ENCODE results near the gene RCOR1. TPM values are rescaled to one million over a fixed set of nuclear protein-coding genes. Genes with fewer than 3 reads are reported as not detected.

The RCOR1 gene
- total RNA-seq, 1 experiment from 2014 or later, result 25.4 TPM

DNA sequence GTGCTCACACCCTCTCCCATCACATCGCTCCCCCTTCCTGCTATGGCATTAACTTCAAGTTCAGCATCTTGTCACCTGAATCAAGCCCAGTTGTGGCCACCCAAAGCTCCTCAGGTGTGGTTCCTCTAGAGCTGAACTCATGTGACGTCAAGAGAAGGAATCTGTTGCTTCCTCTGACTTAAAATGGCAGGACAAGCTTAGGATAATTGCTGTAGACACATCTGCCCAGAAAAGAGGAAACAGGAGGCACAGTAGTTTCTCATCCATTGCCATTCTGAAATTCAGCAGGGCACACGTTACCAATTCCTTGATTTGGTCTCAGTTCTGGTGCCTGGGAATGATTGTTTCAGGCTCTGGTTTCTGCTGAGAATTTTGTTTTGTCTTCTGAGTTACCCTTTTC lies 52.1 kb downstream of the RCOR1 start:
- H3K4me3 Mint-ChIP-seq, result no peak overlapping the region
- H3K4me1 Mint-ChIP-seq, result peaks cover 47% of the 10 kb centered on the region
- peak overlapping the region; percentile 84 for H3K27ac Mint-ChIP-seq
- ChIA-PET CTCF (interaction anchor here (1.2 to 1.8 kb wide), 2 partner anchors 10 to 51 kb away, joined by 3 to 6 read pairs; no protein-coding TSS in a partner anchor), POLR2A (no interaction called here)
- no peaks in the 10 kb centered on the region for H3K36me3 Mint-ChIP-seq
- no peak for DNase-seq (ENCODE audit: low spot score)
- no peaks in the 10 kb centered on the region for H3K27me3 Mint-ChIP-seq (ENCODE audit: low read depth)
- no peaks in the 10 kb centered on the region for H3K9me3 Mint-ChIP-seq
- TF ChIP-seq JAZF1 (CRISPR knock-in tag; IDR thresholded peaks at IDR 0.05) (no peak), NFE2L1 (CRISPR knock-in tag; IDR thresholded peaks at IDR 0.05) (no peak), ZNF317 (CRISPR knock-in tag; IDR thresholded peaks at IDR 0.05; ENCODE audit: borderline replicate concordance, low read depth) (no peak), ZNF219 (CRISPR knock-in tag; IDR thresholded peaks at IDR 0.05; ENCODE audit: borderline replicate concordance) (no peak), NR2C2 (CRISPR knock-in tag; IDR thresholded peaks at IDR 0.05) (no peak), FOXK1 (CRISPR knock-in tag; IDR thresholded peaks at IDR 0.05) (no peak), CBFB (CRISPR knock-in tag; IDR thresholded peaks at IDR 0.05; ENCODE audit: low read depth) (no peak), RORB (CRISPR knock-in tag; IDR thresholded peaks at IDR 0.05) (no peak), SMAD3 (CRISPR knock-in tag; IDR thresholded peaks at IDR 0.05; ENCODE audit: borderline replicate concordance) (no peak), TEAD4 (CRISPR knock-in tag; IDR thresholded peaks at IDR 0.05) (no peak), MYBL2 (CRISPR knock-in tag; IDR thresholded peaks at IDR 0.05) (no peak), TCF7 (CRISPR knock-in tag; IDR thresholded peaks at IDR 0.05; ENCODE audit: low read depth) (no peak), MXD4 (CRISPR knock-in tag; IDR thresholded peaks at IDR 0.05; ENCODE audit: borderline replicate concordance) (no peak), CREM (CRISPR knock-in tag; IDR thresholded peaks at IDR 0.05) (no peak), ZNF423 (CRISPR knock-in tag; IDR thresholded peaks at IDR 0.05) (no peak)
- TF ChIP-seq, protein P1, sequence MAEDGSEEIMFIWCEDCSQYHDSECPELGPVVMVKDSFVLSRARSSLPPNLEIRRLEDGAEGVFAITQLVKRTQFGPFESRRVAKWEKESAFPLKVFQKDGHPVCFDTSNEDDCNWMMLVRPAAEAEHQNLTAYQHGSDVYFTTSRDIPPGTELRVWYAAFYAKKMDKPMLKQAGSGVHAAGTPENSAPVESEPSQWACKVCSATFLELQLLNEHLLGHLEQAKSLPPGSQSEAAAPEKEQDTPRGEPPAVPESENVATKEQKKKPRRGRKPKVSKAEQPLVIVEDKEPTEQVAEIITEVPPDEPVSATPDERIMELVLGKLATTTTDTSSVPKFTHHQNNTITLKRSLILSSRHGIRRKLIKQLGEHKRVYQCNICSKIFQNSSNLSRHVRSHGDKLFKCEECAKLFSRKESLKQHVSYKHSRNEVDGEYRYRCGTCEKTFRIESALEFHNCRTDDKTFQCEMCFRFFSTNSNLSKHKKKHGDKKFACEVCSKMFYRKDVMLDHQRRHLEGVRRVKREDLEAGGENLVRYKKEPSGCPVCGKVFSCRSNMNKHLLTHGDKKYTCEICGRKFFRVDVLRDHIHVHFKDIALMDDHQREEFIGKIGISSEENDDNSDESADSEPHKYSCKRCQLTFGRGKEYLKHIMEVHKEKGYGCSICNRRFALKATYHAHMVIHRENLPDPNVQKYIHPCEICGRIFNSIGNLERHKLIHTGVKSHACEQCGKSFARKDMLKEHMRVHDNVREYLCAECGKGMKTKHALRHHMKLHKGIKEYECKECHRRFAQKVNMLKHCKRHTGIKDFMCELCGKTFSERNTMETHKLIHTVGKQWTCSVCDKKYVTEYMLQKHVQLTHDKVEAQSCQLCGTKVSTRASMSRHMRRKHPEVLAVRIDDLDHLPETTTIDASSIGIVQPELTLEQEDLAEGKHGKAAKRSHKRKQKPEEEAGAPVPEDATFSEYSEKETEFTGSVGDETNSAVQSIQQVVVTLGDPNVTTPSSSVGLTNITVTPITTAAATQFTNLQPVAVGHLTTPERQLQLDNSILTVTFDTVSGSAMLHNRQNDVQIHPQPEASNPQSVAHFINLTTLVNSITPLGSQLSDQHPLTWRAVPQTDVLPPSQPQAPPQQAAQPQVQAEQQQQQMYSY (CRISPR knock-in tag; IDR thresholded peaks at IDR 0.05), result no peak
- TF ChIP-seq, protein P2, sequence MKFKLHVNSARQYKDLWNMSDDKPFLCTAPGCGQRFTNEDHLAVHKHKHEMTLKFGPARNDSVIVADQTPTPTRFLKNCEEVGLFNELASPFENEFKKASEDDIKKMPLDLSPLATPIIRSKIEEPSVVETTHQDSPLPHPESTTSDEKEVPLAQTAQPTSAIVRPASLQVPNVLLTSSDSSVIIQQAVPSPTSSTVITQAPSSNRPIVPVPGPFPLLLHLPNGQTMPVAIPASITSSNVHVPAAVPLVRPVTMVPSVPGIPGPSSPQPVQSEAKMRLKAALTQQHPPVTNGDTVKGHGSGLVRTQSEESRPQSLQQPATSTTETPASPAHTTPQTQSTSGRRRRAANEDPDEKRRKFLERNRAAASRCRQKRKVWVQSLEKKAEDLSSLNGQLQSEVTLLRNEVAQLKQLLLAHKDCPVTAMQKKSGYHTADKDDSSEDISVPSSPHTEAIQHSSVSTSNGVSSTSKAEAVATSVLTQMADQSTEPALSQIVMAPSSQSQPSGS (CRISPR knock-in tag; IDR thresholded peaks at IDR 0.05; ENCODE audit: borderline replicate concordance, low read depth), result no peak
- TF ChIP-seq, protein P3, sequence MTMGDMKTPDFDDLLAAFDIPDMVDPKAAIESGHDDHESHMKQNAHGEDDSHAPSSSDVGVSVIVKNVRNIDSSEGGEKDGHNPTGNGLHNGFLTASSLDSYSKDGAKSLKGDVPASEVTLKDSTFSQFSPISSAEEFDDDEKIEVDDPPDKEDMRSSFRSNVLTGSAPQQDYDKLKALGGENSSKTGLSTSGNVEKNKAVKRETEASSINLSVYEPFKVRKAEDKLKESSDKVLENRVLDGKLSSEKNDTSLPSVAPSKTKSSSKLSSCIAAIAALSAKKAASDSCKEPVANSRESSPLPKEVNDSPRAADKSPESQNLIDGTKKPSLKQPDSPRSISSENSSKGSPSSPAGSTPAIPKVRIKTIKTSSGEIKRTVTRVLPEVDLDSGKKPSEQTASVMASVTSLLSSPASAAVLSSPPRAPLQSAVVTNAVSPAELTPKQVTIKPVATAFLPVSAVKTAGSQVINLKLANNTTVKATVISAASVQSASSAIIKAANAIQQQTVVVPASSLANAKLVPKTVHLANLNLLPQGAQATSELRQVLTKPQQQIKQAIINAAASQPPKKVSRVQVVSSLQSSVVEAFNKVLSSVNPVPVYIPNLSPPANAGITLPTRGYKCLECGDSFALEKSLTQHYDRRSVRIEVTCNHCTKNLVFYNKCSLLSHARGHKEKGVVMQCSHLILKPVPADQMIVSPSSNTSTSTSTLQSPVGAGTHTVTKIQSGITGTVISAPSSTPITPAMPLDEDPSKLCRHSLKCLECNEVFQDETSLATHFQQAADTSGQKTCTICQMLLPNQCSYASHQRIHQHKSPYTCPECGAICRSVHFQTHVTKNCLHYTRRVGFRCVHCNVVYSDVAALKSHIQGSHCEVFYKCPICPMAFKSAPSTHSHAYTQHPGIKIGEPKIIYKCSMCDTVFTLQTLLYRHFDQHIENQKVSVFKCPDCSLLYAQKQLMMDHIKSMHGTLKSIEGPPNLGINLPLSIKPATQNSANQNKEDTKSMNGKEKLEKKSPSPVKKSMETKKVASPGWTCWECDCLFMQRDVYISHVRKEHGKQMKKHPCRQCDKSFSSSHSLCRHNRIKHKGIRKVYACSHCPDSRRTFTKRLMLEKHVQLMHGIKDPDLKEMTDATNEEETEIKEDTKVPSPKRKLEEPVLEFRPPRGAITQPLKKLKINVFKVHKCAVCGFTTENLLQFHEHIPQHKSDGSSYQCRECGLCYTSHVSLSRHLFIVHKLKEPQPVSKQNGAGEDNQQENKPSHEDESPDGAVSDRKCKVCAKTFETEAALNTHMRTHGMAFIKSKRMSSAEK (CRISPR knock-in tag; IDR thresholded peaks at IDR 0.05; ENCODE audit: borderline replicate concordance), result no peak
- TF ChIP-seq, protein P4, sequence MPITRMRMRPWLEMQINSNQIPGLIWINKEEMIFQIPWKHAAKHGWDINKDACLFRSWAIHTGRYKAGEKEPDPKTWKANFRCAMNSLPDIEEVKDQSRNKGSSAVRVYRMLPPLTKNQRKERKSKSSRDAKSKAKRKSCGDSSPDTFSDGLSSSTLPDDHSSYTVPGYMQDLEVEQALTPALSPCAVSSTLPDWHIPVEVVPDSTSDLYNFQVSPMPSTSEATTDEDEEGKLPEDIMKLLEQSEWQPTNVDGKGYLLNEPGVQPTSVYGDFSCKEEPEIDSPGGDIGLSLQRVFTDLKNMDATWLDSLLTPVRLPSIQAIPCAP (CRISPR knock-in tag; IDR thresholded peaks at IDR 0.05), result no peak
- TF ChIP-seq, protein P5, sequence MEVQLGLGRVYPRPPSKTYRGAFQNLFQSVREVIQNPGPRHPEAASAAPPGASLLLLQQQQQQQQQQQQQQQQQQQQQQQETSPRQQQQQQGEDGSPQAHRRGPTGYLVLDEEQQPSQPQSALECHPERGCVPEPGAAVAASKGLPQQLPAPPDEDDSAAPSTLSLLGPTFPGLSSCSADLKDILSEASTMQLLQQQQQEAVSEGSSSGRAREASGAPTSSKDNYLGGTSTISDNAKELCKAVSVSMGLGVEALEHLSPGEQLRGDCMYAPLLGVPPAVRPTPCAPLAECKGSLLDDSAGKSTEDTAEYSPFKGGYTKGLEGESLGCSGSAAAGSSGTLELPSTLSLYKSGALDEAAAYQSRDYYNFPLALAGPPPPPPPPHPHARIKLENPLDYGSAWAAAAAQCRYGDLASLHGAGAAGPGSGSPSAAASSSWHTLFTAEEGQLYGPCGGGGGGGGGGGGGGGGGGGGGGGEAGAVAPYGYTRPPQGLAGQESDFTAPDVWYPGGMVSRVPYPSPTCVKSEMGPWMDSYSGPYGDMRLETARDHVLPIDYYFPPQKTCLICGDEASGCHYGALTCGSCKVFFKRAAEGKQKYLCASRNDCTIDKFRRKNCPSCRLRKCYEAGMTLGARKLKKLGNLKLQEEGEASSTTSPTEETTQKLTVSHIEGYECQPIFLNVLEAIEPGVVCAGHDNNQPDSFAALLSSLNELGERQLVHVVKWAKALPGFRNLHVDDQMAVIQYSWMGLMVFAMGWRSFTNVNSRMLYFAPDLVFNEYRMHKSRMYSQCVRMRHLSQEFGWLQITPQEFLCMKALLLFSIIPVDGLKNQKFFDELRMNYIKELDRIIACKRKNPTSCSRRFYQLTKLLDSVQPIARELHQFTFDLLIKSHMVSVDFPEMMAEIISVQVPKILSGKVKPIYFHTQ (CRISPR knock-in tag; IDR thresholded peaks at IDR 0.05), result no peak
- ATAC-seq, result no peak
